Esophagus muscularis mucosa (tissue), 4 donors: ENCODE data around the gene C11orf24.

ENCODE experiments used
- CTCF ChIP-seq, 3 experiments: fragments of 200-600 bp in 2 of 3; fragments of 450-650 bp in 1 of 3; sonication (generic) in 2 of 3; IDR thresholded peaks; one replicate each; pipeline ENCODE4 v1.5.1; 2017 to 2019; ENCODE audit warnings: antibody characterized with exemption in 3 of 3, mild to moderate bottlenecking in 2 of 3, moderate library complexity in 1 of 3
- EP300 ChIP-seq: sonication (generic); formaldehyde crosslinking; IDR thresholded peaks from one replicate; pipeline ENCODE4 v1.6.1; 2017; ENCODE audit warnings: antibody characterized with exemption
- POLR2A ChIP-seq: fragments of 450-650 bp; IDR thresholded peaks from one replicate; pipeline ENCODE4 v1.6.1; 2017; ENCODE audit warnings: antibody characterized with exemption, moderate library complexity, mild to moderate bottlenecking, low read depth
- POLR2AphosphoS5 ChIP-seq, 2 donors: sonication (generic); formaldehyde crosslinking; IDR thresholded peaks; one replicate each; pipeline ENCODE4 v1.6.1; 2017; ENCODE audit warnings: antibody characterized with exemption in 2 of 2

GRCh38 chr11:68215524-68216170 is 56.1 kb downstream of the C11orf24 start:
- TF ChIP-seq CTCF (IDR thresholded peaks at IDR 0.05) = no peak
- no peak for TF ChIP-seq POLR2A
- no peak for TF ChIP-seq POLR2AphosphoS5 (IDR thresholded peaks at IDR 0.05)
- TF ChIP-seq EP300 = no peak
